GM21367 (cell line): ENCODE data around the gene FGF4.

Experiments used
- ATAC-seq: cut with Tn5 transposase; IDR thresholded peaks from one replicate; pipeline ENCODE4 v1.9.1; 2021; ENCODE audit not compliant: unreplicated experiment

Gene FGF4

GRCh38 chr11:69729252-69729651 lies 45.9 kb downstream of the FGF4 start:
- ATAC-seq: no peak

- ATAC-seq: no peak
These were observed 47.9 kb downstream of the FGF4 start for GRCh38 chr11:69727266-69727665.

GRCh38 chr11:69726481-69726880 lies 48.7 kb downstream of the FGF4 start:
- ATAC-seq: no peak

- ATAC-seq: no peak
These were observed 49.1 kb downstream of the FGF4 start for GRCh38 chr11:69726019-69726418.

- ATAC-seq: no peak
These were observed 53.4 kb downstream of the FGF4 start for GRCh38 chr11:69721745-69722144.

DNA sequence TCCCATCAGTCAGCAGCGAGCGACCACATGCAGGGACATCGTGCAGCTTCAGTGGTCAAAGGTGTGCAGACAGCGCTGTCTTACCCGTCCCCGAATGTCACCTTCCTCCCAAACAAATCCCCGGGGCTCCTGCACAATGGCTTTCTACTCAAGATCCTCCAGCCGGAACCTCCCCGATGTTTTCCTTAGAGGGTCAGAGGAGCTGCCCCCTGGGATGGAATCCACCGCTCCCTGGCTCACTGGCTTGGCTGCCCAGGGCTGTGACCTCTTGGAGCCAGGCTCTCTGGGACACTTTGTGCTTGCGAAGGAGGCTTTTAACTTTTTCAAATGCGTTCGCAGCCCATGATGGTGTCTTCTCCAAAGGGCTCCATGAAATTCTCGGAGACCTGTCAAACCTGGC lies 54.0 kb downstream of the FGF4 start:
- ATAC-seq: no peak
